HG03432 (cell line): Measurements from ENCODE around the gene NR2C2.

Experiments
- ATAC-seq: cut with Tn5 transposase; IDR thresholded peaks from one replicate; pipeline ENCODE4 v1.9.1; 2021; ENCODE audit warnings: mild to moderate bottlenecking, moderate library complexity; ENCODE audit not compliant: unreplicated experiment

Gene NR2C2

GRCh38 chr3:14921034-14921616 is 26.3 kb upstream of the NR2C2 start:
- ATAC-seq: peak; percentile 77

GRCh38 chr3:14921811-14922705 is 25.3 kb upstream of the NR2C2 start:
- ATAC-seq: no peak

DNA sequence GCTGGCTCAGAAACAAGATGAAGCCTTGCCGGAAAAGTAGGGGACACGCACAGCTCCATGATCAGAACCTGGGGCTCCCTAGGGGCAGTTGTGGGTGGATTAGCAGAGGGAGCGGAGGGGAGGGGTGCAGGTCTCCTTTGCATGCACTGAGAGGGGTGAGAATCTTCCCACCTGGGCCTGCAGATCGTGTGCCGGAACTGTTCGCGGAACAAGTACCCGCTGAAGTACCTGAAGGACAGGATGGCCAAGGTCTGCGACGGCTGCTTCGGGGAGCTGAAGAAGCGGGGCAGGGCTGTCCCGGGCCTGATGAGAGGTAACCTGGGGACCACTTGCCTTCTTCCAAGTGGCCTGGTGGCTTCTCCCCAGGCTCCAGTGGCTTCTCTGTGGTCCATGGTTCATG is 24.5 kb upstream of the NR2C2 start:
- no peak for ATAC-seq

DNA sequence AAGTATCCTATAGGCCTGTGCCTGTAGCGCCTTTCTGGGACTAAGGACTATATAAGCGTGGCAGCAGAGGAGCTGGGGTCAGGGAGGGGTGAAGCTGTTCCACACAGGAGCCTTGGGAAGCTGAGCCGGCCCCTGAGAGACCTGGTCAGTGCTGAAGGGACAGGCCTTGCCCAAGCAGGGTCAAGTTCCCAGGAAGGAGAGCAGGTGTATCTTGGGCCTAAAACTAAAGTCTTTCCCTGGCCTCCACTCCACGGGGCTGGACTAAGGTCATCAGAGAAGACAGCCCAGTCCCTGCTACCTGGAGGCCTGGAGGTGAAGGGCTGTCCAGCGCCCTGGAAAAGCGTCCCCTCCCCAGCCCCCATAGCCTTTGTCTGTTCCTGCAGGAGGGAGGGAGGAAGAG is 23.9 kb upstream of the NR2C2 start:
- no peak for ATAC-seq

DNA sequence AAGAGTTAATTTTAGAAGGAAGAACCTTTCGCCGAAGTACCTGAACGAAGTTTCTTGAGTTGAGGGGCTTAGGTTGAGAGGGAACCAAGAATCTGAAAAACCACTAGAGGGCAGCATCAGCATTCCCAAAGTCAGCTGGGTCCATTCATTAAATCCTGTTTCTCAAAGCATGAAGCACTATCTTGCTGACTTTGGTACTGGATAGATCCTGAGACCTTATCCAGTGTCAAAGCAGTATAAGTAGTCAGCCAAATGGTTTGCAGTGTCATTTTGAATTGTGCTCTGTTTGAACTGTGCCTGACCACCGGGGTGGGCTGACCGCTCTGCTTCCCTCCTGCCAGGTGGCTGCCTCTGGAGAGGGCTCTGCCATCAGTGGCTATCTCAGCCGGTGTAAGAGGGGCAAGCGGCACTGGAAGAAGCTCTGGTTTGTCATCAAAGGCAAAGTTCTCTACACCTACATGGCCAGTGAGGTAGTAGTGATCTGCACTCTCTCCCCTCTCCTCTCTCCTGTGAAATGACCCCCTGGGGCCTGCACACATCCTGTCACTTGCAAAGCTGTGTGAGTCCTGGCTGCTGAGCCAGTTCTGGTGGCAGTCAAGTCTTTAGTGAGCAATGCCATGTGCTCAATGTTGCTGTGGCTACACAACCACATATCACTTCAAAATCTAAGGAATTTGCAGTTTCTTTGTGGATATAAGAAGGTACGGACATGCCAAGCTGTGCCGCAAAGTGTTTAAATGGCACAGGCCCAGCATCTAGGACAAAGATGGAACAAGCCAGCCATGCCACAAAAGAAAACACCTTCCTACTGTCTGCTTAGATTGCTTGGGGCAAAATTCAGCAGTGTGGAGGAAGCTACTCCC is 21.4 kb upstream of the NR2C2 start:
- no peak for ATAC-seq

- no peak for ATAC-seq
Observed at GRCh38 chr3:14926592-14926991, 20.8 kb upstream of the NR2C2 start.

- no peak for ATAC-seq
Observed at GRCh38 chr3:14927308-14927707, 20.1 kb upstream of the NR2C2 start.

- no peak for ATAC-seq
Observed at GRCh38 chr3:14929310-14930074, 17.9 kb upstream of the NR2C2 start.

GRCh38 chr3:14933820-14934425 is 13.5 kb upstream of the NR2C2 start:
- no peak for ATAC-seq

GRCh38 chr3:14935592-14936345 is 11.6 kb upstream of the NR2C2 start:
- no peak for ATAC-seq

- no peak for ATAC-seq
Observed at GRCh38 chr3:14938954-14939353, 8.4 kb upstream of the NR2C2 start.

DNA sequence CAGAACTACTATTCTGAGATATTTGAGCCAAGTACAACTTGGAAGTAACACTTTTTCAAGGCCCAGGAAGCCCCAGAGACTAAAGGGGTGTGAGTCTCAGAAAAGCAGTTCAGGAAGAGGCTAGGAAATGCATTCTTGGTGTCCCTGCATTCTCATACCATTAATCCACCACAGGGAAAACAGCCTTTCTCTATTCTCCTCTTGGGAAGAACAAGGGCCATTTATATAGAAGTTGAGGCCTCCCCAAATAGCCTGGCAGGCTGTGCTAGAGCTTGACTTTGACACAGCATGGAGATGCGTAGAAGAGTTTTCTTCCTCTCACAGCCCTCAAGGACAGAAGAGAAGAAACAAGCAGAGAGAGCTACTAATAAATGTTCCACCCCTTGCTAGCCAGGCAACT is 5.5 kb upstream of the NR2C2 start:
- ATAC-seq: no peak

DNA sequence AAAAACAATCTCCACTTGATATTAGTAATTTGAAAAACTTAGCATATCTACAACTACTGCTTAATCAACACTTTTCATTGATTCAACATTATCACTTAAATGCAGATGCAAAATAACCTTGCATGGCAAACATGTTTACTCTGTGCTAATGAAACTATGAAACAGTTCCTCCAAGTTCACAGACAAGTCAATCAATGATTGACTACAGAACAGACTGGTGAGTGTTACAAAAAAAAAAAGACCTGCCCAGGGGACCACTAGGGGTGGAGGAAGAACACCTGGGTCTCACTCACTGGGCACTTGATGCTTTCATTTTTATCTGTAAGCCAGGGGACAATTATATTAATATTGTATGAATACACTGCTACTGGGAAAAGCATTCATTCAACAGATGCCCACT is 4.3 kb upstream of the NR2C2 start:
- ATAC-seq: no peak

- ATAC-seq: no peak
Observed at GRCh38 chr3:14946236-14946635, 1.1 kb upstream of the NR2C2 start.

DNA sequence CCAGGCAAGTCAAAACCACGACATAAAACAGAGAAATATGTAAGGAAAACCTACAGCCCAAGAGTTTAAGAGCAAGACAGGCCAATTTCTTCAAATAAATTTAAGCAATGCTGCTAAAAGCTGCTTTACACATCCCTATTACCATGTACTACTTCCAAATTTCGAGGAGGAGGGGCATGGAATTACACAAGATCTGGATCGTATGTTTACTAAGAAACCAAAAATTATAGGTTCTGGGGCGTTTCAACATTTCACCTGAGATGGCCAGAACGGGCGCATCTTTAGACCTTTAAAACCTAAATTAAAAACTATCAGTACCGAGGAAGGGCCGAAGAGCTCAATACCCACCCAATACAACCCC is 664 bp upstream of the NR2C2 start:
- ATAC-seq: no peak

- ATAC-seq: peak; percentile 87
Observed at GRCh38 chr3:14947886-14948608, 664 bp downstream of the NR2C2 start.

- ATAC-seq: no peak
Observed at GRCh38 chr3:14948609-14949038, 1.2 kb downstream of the NR2C2 start.

- ATAC-seq: no peak
Observed at GRCh38 chr3:14949126-14949525, 1.7 kb downstream of the NR2C2 start.

DNA sequence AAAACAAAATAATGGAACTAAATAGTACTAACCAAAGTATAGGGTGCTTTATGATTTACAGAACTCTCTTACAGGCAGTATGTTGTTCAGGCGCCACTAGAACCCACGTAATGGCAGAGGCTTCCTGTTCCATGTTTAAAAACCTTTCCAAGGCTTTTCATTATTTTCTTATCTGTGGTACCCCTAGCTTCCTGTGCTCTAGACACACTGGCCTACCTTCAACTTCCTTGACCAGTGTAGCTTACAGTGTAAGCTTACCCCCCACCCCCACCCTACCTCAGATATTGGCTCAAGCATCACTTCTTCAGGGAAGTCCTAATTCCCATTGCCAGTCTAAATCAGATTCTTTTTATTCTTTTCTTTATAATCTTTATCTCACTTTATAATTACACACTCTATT is 2.9 kb downstream of the NR2C2 start:
- ATAC-seq: no peak
